ENCODE measurements around the gene LILRB1. TPM values are rescaled to one million over a fixed set of nuclear protein-coding genes. Genes with fewer than 3 reads are reported as not detected.
"Not testable (repeated sequence)": the region's sequence is repeated elsewhere in the genome, so short reads cannot be mapped to it uniquely, and the experiment has no call there.

The LILRB1 gene
- total RNA-seq, 1 donor from 2014 or later = not detected

- H3K9me3 Mint-ChIP-seq; H3K4me3 Mint-ChIP-seq (ENCODE audit: low read depth); H3K36me3 Mint-ChIP-seq (ENCODE audit: low read depth); intact Hi-C loops (cut with micrococcal nuclease); H3K27ac Mint-ChIP-seq; DNase-seq (ENCODE audit: low spot score); H3K4me1 Mint-ChIP-seq (ENCODE audit: low read depth); H3K27me3 Mint-ChIP-seq (ENCODE audit: low read depth): not testable (repeated sequence)
Measured at GRCh38 chr19:54631489-54632337, 1.4 kb downstream of the LILRB1 start.

DNA sequence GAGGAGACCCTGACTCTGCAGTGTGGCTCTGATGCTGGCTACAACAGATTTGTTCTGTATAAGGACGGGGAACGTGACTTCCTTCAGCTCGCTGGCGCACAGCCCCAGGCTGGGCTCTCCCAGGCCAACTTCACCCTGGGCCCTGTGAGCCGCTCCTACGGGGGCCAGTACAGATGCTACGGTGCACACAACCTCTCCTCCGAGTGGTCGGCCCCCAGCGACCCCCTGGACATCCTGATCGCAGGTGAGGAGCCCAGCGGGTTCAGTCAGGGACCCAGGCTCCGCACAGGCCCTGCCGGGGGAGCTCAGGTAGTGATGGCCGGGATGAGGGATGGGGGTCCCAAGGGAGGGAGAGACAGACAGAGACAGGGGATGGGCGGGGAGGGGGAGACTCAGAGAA lies 2.2 kb downstream of the LILRB1 start:
- H3K9me3 Mint-ChIP-seq; DNase-seq (ENCODE audit: low spot score); intact Hi-C loops (cut with micrococcal nuclease); H3K27ac Mint-ChIP-seq; H3K4me3 Mint-ChIP-seq (ENCODE audit: low read depth); H3K36me3 Mint-ChIP-seq (ENCODE audit: low read depth); H3K4me1 Mint-ChIP-seq (ENCODE audit: low read depth); H3K27me3 Mint-ChIP-seq (ENCODE audit: low read depth): not testable (repeated sequence)

DNA sequence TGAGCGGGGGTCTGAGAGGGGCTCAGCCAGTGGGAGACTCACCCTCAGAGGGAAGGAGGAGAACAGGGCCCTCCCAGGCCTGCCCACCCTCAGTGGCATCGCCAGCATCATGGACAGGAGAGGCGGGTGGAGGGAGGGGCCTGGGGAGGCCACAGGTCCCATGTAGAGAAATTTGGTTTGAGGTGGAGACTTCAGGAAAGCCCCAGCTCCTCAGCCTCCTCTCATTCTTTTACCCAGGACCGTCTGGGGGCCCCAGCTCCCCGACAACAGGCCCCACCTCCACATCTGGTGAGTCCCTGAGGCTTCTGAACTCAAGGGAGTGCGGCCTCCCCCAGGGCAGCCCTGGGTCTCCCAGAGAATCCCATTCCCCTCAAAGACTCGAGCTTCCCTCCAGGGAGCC lies 3.1 kb downstream of the LILRB1 start:
- Mint-ChIP-seq H3K27ac (no peak overlapping the region), H3K4me3 (ENCODE audit: low read depth) (no peak overlapping the region), H3K9me3 (no peaks in the 10 kb centered on the region), H3K27me3 (ENCODE audit: low read depth) (peaks cover 4% of the 10 kb centered on the region), H3K4me1 (ENCODE audit: low read depth) (no peaks in the 10 kb centered on the region), H3K36me3 (ENCODE audit: low read depth) (no peaks in the 10 kb centered on the region)
- intact Hi-C loops (cut with micrococcal nuclease) = no loop called here
- DNase-seq (ENCODE audit: low spot score) = no peak

DNA sequence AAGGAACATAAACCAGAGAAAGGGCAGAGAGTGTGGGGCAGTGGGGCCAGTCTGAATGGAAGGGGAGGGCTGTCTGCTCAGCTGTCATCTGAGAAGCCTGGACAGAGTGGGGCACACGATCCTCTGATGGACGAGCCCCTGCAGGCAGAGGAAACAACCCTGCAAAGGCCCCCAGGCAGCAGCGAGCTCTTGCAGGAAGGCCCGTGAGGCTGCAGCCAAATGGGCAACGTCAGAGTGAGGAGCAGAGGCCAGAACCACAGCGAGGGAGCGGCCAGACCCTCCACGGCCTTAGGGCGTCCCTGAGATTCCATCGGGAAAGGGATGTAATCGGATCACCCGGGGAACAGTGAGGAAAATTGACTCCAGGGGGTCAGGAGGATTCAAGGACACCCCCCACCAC lies 5.8 kb downstream of the LILRB1 start:
- H3K4me3 Mint-ChIP-seq (ENCODE audit: low read depth); H3K9me3 Mint-ChIP-seq; H3K27me3 Mint-ChIP-seq (ENCODE audit: low read depth); intact Hi-C loops (cut with micrococcal nuclease); H3K4me1 Mint-ChIP-seq (ENCODE audit: low read depth); DNase-seq (ENCODE audit: low spot score); H3K36me3 Mint-ChIP-seq (ENCODE audit: low read depth); H3K27ac Mint-ChIP-seq: not testable (repeated sequence)

DNA sequence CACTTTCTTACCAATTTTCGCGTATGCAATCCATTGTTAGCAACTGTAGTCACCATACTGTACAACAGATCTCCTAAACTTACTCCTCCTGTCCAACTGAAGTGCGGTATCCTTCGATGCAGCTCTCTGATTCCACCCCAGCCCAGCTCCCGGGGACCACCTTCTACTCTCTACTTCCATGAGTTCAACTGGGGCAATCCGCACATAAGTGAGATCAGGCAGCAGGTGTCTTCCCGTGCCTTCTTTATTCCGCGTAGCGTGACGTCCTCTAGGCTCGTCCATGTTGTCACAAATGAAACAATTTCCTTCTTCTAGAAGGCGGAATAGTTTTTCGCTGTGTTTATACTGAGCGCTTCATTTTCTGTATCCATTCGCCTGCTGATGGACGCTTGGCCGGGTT lies 8.4 kb downstream of the LILRB1 start:
- H3K4me3 Mint-ChIP-seq (ENCODE audit: low read depth) = no peak overlapping the region
- no peaks in the 10 kb centered on the region for H3K36me3 Mint-ChIP-seq (ENCODE audit: low read depth)
- H3K9me3 Mint-ChIP-seq = no peaks in the 10 kb centered on the region
- H3K4me1 Mint-ChIP-seq (ENCODE audit: low read depth) = no peaks in the 10 kb centered on the region
- DNase-seq (ENCODE audit: low spot score) = no peak
- intact Hi-C loops (cut with micrococcal nuclease) = no loop called here
- H3K27ac Mint-ChIP-seq = no peak overlapping the region
- H3K27me3 Mint-ChIP-seq (ENCODE audit: low read depth) = no peaks in the 10 kb centered on the region

GRCh38 chr19:54642953-54643352 lies 12.7 kb downstream of the LILRB1 start:
- intact Hi-C loops (cut with micrococcal nuclease); H3K27me3 Mint-ChIP-seq (ENCODE audit: low read depth); H3K36me3 Mint-ChIP-seq (ENCODE audit: low read depth); H3K4me3 Mint-ChIP-seq (ENCODE audit: low read depth); H3K9me3 Mint-ChIP-seq; H3K4me1 Mint-ChIP-seq (ENCODE audit: low read depth); DNase-seq (ENCODE audit: low spot score); H3K27ac Mint-ChIP-seq: not testable (repeated sequence)

DNA sequence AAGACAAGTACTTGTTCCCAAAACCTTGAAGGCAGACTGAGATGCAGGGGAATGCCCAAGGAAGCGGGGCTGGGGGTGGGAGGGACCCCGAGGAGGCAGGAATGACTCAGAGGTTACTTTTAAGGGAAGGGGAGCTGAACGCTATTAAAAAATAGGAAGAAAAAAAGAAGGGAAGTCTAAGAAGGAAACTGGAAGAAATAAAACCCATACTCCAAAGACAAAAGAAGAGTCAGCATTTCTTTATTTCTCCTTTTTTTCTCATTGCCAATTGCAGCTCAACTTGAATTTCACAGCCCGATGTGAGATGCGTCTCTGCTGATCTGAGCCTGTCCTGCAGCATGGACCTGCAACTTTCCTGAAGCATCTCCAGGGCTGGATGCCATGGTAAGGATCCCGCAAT lies 13.3 kb downstream of the LILRB1 start:
- H3K9me3 Mint-ChIP-seq; H3K27me3 Mint-ChIP-seq (ENCODE audit: low read depth); H3K4me3 Mint-ChIP-seq (ENCODE audit: low read depth); H3K27ac Mint-ChIP-seq; intact Hi-C loops (cut with micrococcal nuclease); H3K36me3 Mint-ChIP-seq (ENCODE audit: low read depth); H3K4me1 Mint-ChIP-seq (ENCODE audit: low read depth); DNase-seq (ENCODE audit: low spot score): not testable (repeated sequence)

- no peaks in the 10 kb centered on the region for H3K36me3 Mint-ChIP-seq (ENCODE audit: low read depth)
- no peaks in the 10 kb centered on the region for H3K27me3 Mint-ChIP-seq (ENCODE audit: low read depth)
- no peak for DNase-seq (ENCODE audit: low spot score)
- no peak overlapping the region for H3K27ac Mint-ChIP-seq
- H3K9me3 Mint-ChIP-seq = no peaks in the 10 kb centered on the region
- H3K4me1 Mint-ChIP-seq (ENCODE audit: low read depth) = no peaks in the 10 kb centered on the region
- intact Hi-C loops (cut with micrococcal nuclease) = no loop called here
- H3K4me3 Mint-ChIP-seq (ENCODE audit: low read depth) = no peak overlapping the region
Measured at GRCh38 chr19:54644056-54644455, 13.8 kb downstream of the LILRB1 start.

DNA sequence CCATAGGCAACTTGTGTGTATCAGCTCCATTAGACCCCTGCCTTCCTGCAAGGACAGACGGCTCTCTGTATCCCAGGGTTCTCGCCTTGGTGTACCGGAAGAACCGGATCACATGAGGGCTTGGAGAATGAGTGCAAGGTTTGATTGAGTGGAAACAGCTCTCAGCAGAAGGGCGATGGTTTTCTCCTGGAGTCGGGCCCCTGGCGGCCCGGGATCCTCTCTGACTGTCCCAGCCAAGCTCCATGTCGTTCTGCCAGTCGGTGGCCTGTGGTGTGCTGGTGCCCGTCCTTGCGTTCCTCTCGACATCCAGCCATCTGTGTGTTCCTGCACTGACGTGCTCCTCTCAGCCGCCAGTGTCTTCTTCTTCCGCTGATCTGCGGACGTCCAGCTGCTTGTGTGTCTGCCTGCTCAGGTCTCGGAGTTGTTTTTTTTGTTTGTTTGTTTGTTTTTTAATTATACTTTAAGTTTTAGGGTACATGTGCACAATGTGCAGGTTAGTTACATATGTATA lies 16.1 kb downstream of the LILRB1 start:
- Mint-ChIP-seq H3K9me3 (no peaks in the 10 kb centered on the region), H3K4me3 (ENCODE audit: low read depth) (no peak overlapping the region), H3K27ac (no peak overlapping the region), H3K36me3 (ENCODE audit: low read depth) (no peaks in the 10 kb centered on the region), H3K4me1 (ENCODE audit: low read depth) (no peaks in the 10 kb centered on the region), H3K27me3 (ENCODE audit: low read depth) (no peaks in the 10 kb centered on the region)
- DNase-seq (ENCODE audit: low spot score) = no peak
- intact Hi-C loops (cut with micrococcal nuclease) = no loop called here

DNA sequence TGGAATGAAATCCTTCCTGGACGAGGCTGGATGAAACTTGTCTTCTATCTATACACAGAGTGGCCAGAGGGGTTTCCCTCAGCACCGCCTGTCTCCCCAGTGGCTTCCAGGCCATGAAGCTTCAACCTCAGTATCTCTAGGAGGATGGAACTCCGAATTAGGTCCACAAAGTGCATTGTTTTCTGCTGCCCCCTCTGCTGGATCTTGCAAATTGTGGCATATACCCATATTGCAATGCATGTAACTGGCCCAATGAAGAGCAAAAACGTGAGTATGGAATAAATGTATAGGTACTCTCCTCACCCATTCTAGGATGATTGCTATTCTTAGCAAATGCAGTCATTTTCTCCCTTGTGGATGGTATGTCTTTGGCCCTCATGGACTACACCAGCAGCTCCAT lies 17.8 kb downstream of the LILRB1 start:
- no peak for DNase-seq (ENCODE audit: low spot score)
- intact Hi-C loops (cut with micrococcal nuclease) = no loop called here
- Mint-ChIP-seq H3K9me3 (no peaks in the 10 kb centered on the region), H3K4me3 (ENCODE audit: low read depth) (no peak overlapping the region), H3K36me3 (ENCODE audit: low read depth) (no peaks in the 10 kb centered on the region), H3K27me3 (ENCODE audit: low read depth) (no peaks in the 10 kb centered on the region), H3K27ac (no peak overlapping the region), H3K4me1 (ENCODE audit: low read depth) (no peaks in the 10 kb centered on the region)

DNA sequence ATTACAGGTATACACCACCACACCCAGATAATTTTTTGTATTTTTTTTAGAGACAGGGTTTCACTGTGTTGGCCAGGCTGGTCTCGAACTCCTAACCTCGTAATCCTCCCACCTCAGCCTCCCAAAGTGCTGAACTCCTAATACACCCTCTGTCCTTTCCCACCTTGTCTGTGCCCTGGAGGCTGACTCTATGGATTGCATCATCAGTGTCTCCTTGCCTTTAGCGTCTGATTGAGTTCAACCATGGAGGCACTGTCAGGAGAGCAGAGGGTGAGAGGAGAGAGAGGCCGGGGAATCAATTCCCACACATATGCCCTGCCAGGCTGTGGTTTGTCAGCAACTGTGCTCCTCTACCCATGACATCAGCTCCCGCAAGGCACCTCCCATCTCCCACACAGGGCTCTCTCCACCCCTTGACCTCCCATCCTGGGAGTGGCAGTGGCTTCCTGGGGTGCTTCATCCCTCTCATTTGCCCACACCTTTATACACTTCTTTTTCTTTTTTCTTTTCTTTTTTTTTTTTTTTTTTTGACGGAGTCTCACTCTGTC lies 19.9 kb downstream of the LILRB1 start:
- H3K27ac Mint-ChIP-seq = no peak overlapping the region
- intact Hi-C loops (cut with micrococcal nuclease) = no loop called here
- no peaks in the 10 kb centered on the region for H3K36me3 Mint-ChIP-seq (ENCODE audit: low read depth)
- DNase-seq (ENCODE audit: low spot score) = no peak
- H3K4me3 Mint-ChIP-seq (ENCODE audit: low read depth) = no peak overlapping the region
- H3K27me3 Mint-ChIP-seq (ENCODE audit: low read depth) = no peaks in the 10 kb centered on the region
- H3K9me3 Mint-ChIP-seq = no peaks in the 10 kb centered on the region
- no peaks in the 10 kb centered on the region for H3K4me1 Mint-ChIP-seq (ENCODE audit: low read depth)

- H3K27me3 Mint-ChIP-seq (ENCODE audit: low read depth) = no peaks in the 10 kb centered on the region
- intact Hi-C loops (cut with micrococcal nuclease) = no loop called here
- H3K36me3 Mint-ChIP-seq (ENCODE audit: low read depth) = no peaks in the 10 kb centered on the region
- H3K4me1 Mint-ChIP-seq (ENCODE audit: low read depth) = no peaks in the 10 kb centered on the region
- no peak overlapping the region for H3K4me3 Mint-ChIP-seq (ENCODE audit: low read depth)
- no peak overlapping the region for H3K27ac Mint-ChIP-seq
- H3K9me3 Mint-ChIP-seq = no peaks in the 10 kb centered on the region
- no peak for DNase-seq (ENCODE audit: low spot score)
Measured at GRCh38 chr19:54653181-54653809, 23.0 kb downstream of the LILRB1 start.
